ENCODE data around the gene SEPTIN3. TPM values are rescaled to one million over a fixed set of nuclear protein-coding genes. Genes with fewer than 3 reads are reported as not detected.

SEPTIN3 gene
- total and polyA plus RNA-seq, 2 of the 8 experiments (the other 6 are each of a cell fraction or from before 2014, with no cell fraction given), result 38.9 to 52.9 TPM

DNA sequence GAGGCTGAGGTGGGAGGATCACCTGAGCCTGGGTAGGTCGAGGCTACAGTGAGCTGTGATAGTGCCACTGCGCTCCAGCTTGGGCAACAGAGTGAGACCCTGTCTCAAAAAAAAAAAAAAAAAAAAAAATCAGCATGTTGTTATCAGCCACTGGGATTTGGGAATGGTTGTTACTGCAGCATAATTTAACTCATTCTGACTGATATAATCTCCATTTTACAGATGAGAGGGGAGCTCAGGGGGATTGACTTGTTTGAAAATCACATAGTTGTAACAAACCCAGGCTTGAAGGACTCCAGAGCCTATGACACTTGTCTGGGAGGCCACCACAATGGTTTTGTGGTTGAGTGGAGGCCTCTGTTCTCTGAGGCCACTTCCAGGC lies 3.0 kb upstream of the SEPTIN3 start:
- WGBS, 2 experiments (ENCODE audit: extremely low coverage in 1 of 2, insufficient coverage in 1 of 2, insufficient read length in 1 of 2, insufficient replicate concordance in 2 of 2, low coverage in 1 of 2, low lambda C conversion rate in 2 of 2, missing lambda C conversion rate in 1 of 2), result 94% methylated on average over 2 of the region's 2 CpGs; no CpG with 5 or more reads in 1 of the 2 experiments
- Histone ChIP-seq H2BK5ac (ENCODE audit: low read depth, low read length) (no peak overlapping the region), H2AK5ac (ENCODE audit: low read depth, low read length) (no peak overlapping the region), H3K56ac (replicated peaks; ENCODE audit: insufficient read length, low read depth, low read length) (no peak overlapping the region), H3K23me2 (ENCODE audit: low read depth, low read length) (no peaks in the 10 kb centered on the region), H3K4ac (replicated peaks; ENCODE audit: insufficient read length, low read depth, low read length) (no peak overlapping the region), H4K20me1 (replicated peaks in 1 of 2; ENCODE audit: control insufficient read depth in 1 of 2, insufficient read depth in 2 of 2, low read length in 2 of 2) (no peaks in the 10 kb centered on the region), H3K27me3 (replicated peaks in 1 of 4; ENCODE audit: control insufficient read depth in 3 of 4, extremely low read depth in 1 of 4, insufficient read depth in 3 of 4, low read length in 3 of 4) (no peaks in the 10 kb centered on the region; a peak in 2 of 7 replicates), H3K27ac (ENCODE audit: low read depth, low read length) (no peak overlapping the region), H3K79me2 (ENCODE audit: control insufficient read depth in 1 of 2, insufficient read depth in 2 of 2, low read length in 2 of 2) (no peaks in the 10 kb centered on the region), H3K4me2 (ENCODE audit: insufficient read depth in 1 of 2, low read depth in 2 of 2, low read length in 2 of 2) (no peak overlapping the region), H2BK12ac (ENCODE audit: low read depth, low read length) (no peak overlapping the region), H3K4me3 (ENCODE audit: extremely low read depth in 1 of 4, insufficient read depth in 2 of 4, low read depth in 3 of 4, low read length in 4 of 4) (no peak overlapping the region), H2AFZ (ENCODE audit: low read length) (no peak overlapping the region), H3K9ac (replicated peaks in 1 of 4; ENCODE audit: extremely low read depth in 1 of 4, low read depth in 3 of 4, low read length in 3 of 4) (no peak overlapping the region), H4K5ac (ENCODE audit: insufficient read length, low read depth, low read length) (no peak overlapping the region), H4K8ac (ENCODE audit: extremely low read depth, insufficient read depth, low read length) (no peak overlapping the region), H3K79me1 (ENCODE audit: low read depth, low read length) (no peaks in the 10 kb centered on the region), H3K9me3 (ENCODE audit: insufficient read depth in 2 of 2, low read depth in 1 of 2, low read length in 1 of 2) (no peaks in the 10 kb centered on the region), H2BK120ac (replicated peaks; ENCODE audit: low read depth, low read length) (no peak overlapping the region), H2BK20ac (ENCODE audit: low read length) (no peak overlapping the region), H3K36me3 (ENCODE audit: control insufficient read depth in 2 of 4, insufficient read depth in 4 of 4, low read length in 3 of 4) (no peaks in the 10 kb centered on the region), H2BK15ac (ENCODE audit: low read length) (no peak overlapping the region), H3K14ac (ENCODE audit: insufficient read length) (no peak overlapping the region), H3K18ac (ENCODE audit: extremely low read depth, low read length) (no peak overlapping the region), H3K23ac (ENCODE audit: insufficient read length) (no peak overlapping the region), H3K4me1 (replicated peaks in 1 of 4; ENCODE audit: control insufficient read depth in 3 of 4, insufficient read depth in 4 of 4, low read length in 3 of 4) (peaks cover 1 to 18% (median 4%) of the 10 kb centered on the region in 4 experiments; a peak in 6 of 7 replicates), H4K91ac (replicated peaks; ENCODE audit: insufficient read length, low read length) (no peak overlapping the region)
- ChIA-PET CTCF (ENCODE audit: partially characterized antibody) (interaction anchor here (0.6 to 10.8 kb wide), 22 partner anchors 8 to 1603 kb away, joined by 3 to 116 read pairs (median 5); partner anchors contain the start of genes CENPM, NDUFA6 and SMIM45), POLR2A (ENCODE audit: partially characterized antibody) (no interaction called here)
- DNase-seq (ENCODE audit: low read depth in 1 of 2, low spot score in 2 of 2) (no peak), FAIRE-seq (no peak)
- TF ChIP-seq SAP30 (IDR thresholded peaks at IDR 0.05; ENCODE audit: insufficient read depth, insufficient replicate concordance, low read length) (no peak), JUN (IDR thresholded peaks at IDR 0.05; ENCODE audit: low read depth, low read length) (no peak), TEAD4 (IDR thresholded peaks at IDR 0.05; ENCODE audit: low read depth, low read length) (no peak), SP1 (IDR thresholded peaks at IDR 0.05; ENCODE audit: low read depth, low read length) (no peak), CBX8 (IDR thresholded peaks at IDR 0.05; ENCODE audit: borderline replicate concordance, low read depth, low read length) (no peak), TAF7 (optimal IDR thresholded peaks at IDR 0.05; ENCODE audit: borderline replicate concordance, low read depth, low read length) (no peak), BCL11A (IDR thresholded peaks at IDR 0.05; ENCODE audit: low read depth in 2 of 2, low read length in 2 of 2) (no peak), FOSL1 (IDR thresholded peaks at IDR 0.05; ENCODE audit: insufficient read depth, low read depth, low read length) (no peak), BRCA1 (IDR thresholded peaks at IDR 0.05; ENCODE audit: low read depth, low read length) (no peak), TCF12 (IDR thresholded peaks at IDR 0.05; ENCODE audit: low read depth, low read length) (no peak), CTBP2 (IDR thresholded peaks at IDR 0.05; ENCODE audit: borderline replicate concordance, insufficient read depth, insufficient read length, low read length) (no peak), POU5F1 (IDR thresholded peaks at IDR 0.05; ENCODE audit: low read depth, low read length) (no peak)
- TF ChIP-seq, protein P1, sequence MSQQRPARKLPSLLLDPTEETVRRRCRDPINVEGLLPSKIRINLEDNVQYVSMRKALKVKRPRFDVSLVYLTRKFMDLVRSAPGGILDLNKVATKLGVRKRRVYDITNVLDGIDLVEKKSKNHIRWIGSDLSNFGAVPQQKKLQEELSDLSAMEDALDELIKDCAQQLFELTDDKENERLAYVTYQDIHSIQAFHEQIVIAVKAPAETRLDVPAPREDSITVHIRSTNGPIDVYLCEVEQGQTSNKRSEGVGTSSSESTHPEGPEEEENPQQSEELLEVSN (IDR thresholded peaks at IDR 0.05), result no peak
- TF ChIP-seq, protein P2, sequence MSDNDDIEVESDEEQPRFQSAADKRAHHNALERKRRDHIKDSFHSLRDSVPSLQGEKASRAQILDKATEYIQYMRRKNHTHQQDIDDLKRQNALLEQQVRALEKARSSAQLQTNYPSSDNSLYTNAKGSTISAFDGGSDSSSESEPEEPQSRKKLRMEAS (IDR thresholded peaks at IDR 0.05), result no peak
